Measurements from ENCODE around the gene CRYZL1.

The CRYZL1 gene

GRCh38 chr21:33541105-33541711 is 100.3 kb downstream of the CRYZL1 start:
- peak in 1 of 2 donors; percentile 7 for DNase-seq (ENCODE audit: low read depth in 2 of 2)

GRCh38 chr21:33540711-33541104 is 100.8 kb downstream of the CRYZL1 start:
- DNase-seq (ENCODE audit: low read depth in 2 of 2) = no peak

GRCh38 chr21:33539616-33540015 is 101.9 kb downstream of the CRYZL1 start:
- DNase-seq (ENCODE audit: low read depth in 2 of 2) = no peak

All from stimulated activated CD4-positive, alpha-beta T cell treated with anti-CD3 and anti-CD28 coated beads, Interleukin-4, amount 100 ng/mL, for 48 hours (primary cell).